Left kidney (tissue), 2 donors: ENCODE data around the gene ELMO1. TPM values are rescaled to one million over a fixed set of nuclear protein-coding genes. Genes with fewer than 3 reads are reported as not detected.

Experiments
- DNase-seq: peaks from one replicate; pipeline ENCODE4 v3.0.0-alpha.2; 2013
- polyA plus RNA-seq: library from polyadenylated mRNA; unstranded; fragments of 120-200 nt; gene quantifications from one replicate; pipeline ENCODE4 v1.2.1, GENCODE V29; 2013; ENCODE audit not compliant: insufficient read length

ELMO1 gene
- polyA plus RNA-seq, 1 donor, result 9.8 TPM

GRCh38 chr7:37410305-37411229 is 38.1 kb downstream of the ELMO1 start:
- no peak for DNase-seq

- DNase-seq, result no peak
Measured at GRCh38 chr7:37409461-37409860, 39.2 kb downstream of the ELMO1 start.

- no peak for DNase-seq
Measured at GRCh38 chr7:37408291-37409228, 40.1 kb downstream of the ELMO1 start.

- no peak for DNase-seq
Measured at GRCh38 chr7:37405603-37406122, 43.0 kb downstream of the ELMO1 start.

- no peak for DNase-seq
Measured at GRCh38 chr7:37405128-37405527, 43.5 kb downstream of the ELMO1 start.

GRCh38 chr7:37399876-37400421 is 48.7 kb downstream of the ELMO1 start:
- no peak for DNase-seq

GRCh38 chr7:37398403-37398802 is 50.3 kb downstream of the ELMO1 start:
- no peak for DNase-seq

GRCh38 chr7:37395618-37396259 is 52.9 kb downstream of the ELMO1 start:
- DNase-seq, result no peak

- DNase-seq, result no peak
Measured at GRCh38 chr7:37394158-37394557, 54.5 kb downstream of the ELMO1 start.

GRCh38 chr7:37393476-37393875 is 55.2 kb downstream of the ELMO1 start:
- no peak for DNase-seq

GRCh38 chr7:37392673-37393017 is 56.0 kb downstream of the ELMO1 start:
- DNase-seq, result no peak

- no peak for DNase-seq
Measured at GRCh38 chr7:37391791-37392672, 56.6 kb downstream of the ELMO1 start.

GRCh38 chr7:37390114-37390513 is 58.5 kb downstream of the ELMO1 start:
- DNase-seq, result no peak

GRCh38 chr7:37388811-37389210 is 59.9 kb downstream of the ELMO1 start:
- DNase-seq, result no peak

- no peak for DNase-seq
Measured at GRCh38 chr7:37385787-37386186, 62.9 kb downstream of the ELMO1 start.

GRCh38 chr7:37382546-37383088 is 66.0 kb downstream of the ELMO1 start:
- DNase-seq, result no peak

- DNase-seq, result no peak
Measured at GRCh38 chr7:37380831-37381230, 67.8 kb downstream of the ELMO1 start.

- DNase-seq, result no peak
Measured at GRCh38 chr7:37379546-37380277, 69.0 kb downstream of the ELMO1 start.

- no peak for DNase-seq
Measured at GRCh38 chr7:37377231-37377630, 71.4 kb downstream of the ELMO1 start.

GRCh38 chr7:37376386-37376785 is 72.3 kb downstream of the ELMO1 start:
- DNase-seq, result no peak
